Caco-2 (cell line): ENCODE measurements around the gene NOL9. TPM values are rescaled to one million over a fixed set of nuclear protein-coding genes. Genes with fewer than 3 reads are reported as not detected.

Experiments
- BruUV-seq: library from RNA; stranded (reverse); fragments of 400-500 nt; replicated peaks from 2 replicates; lab custom pipeline; 2021; lab: Mats Ljungman, UMichigan
- CTCF ChIA-PET: fragments of 300-600 bp; sonication (Branson Sonifier 250); formaldehyde crosslinking; loops from one replicate; lab custom pipeline; 2022; ENCODE audit warnings: antibody characterized with exemption; lab: Charles Lee
- POLR2A ChIA-PET: fragments of 300-600 bp; sonication (Branson Sonifier 250); formaldehyde crosslinking; loops from one replicate; lab custom pipeline; 2022; ENCODE audit warnings: antibody characterized with exemption; lab: Charles Lee
- DNase-seq, 2 experiments: peaks; one replicate each; pipeline versions ENCODE4 v3.0.0 to v3.0.0-alpha.2; 2020 to 2022
- H3K27me3 ChIP-seq: replicated peaks from 2 replicates; pipeline ENCODE4 v1.6.0; 2011; ENCODE audit warnings: low read length; ENCODE audit not compliant: control insufficient read depth, insufficient read depth
- H3K36me3 ChIP-seq: 2 replicates; pipeline ENCODE4 v1.5.1; 2011; ENCODE audit warnings: low read length; ENCODE audit not compliant: control insufficient read depth, insufficient read depth
- H3K4me1 ChIP-seq: fragments of 250-450 bp; sonication (Bioruptor Pico); 2 replicates; pipeline ENCODE4 v1.5.1; 2020; ENCODE audit warnings: mild to moderate bottlenecking
- H3K4me3 ChIP-seq: 2 replicates; pipeline ENCODE4 v1.5.1; 2011; ENCODE audit warnings: low read depth, mild to moderate bottlenecking, control low read depth, low read length
- H3K9me3 ChIP-seq: fragments of 250-450 bp; sonication (Bioruptor Pico); 2 replicates; pipeline ENCODE4 v1.5.1; 2020; ENCODE audit warnings: mild to moderate bottlenecking, moderate library complexity
- H3K27ac Mint-ChIP-seq: one replicate; pipeline ENCODE4 v1.8.0; 2022; ENCODE audit warnings: mixed read lengths; ENCODE audit not compliant: unreplicated experiment
- H3K27me3 Mint-ChIP-seq: one replicate; pipeline ENCODE4 v1.8.0; 2022; ENCODE audit warnings: mixed read lengths; ENCODE audit not compliant: insufficient read depth, unreplicated experiment
- H3K36me3 Mint-ChIP-seq: one replicate; pipeline ENCODE4 v1.8.0; 2022; ENCODE audit warnings: mild to moderate bottlenecking, mixed read lengths; ENCODE audit not compliant: insufficient read depth, unreplicated experiment
- H3K4me1 Mint-ChIP-seq: one replicate; pipeline ENCODE4 v1.8.0; 2022; ENCODE audit warnings: low read depth, mixed read lengths; ENCODE audit not compliant: unreplicated experiment
- H3K4me3 Mint-ChIP-seq: one replicate; pipeline ENCODE4 v1.8.0; 2022; ENCODE audit warnings: mild to moderate bottlenecking, moderate library complexity, mixed read lengths; ENCODE audit not compliant: unreplicated experiment
- H3K9me3 Mint-ChIP-seq: one replicate; pipeline ENCODE4 v1.8.0; 2022; ENCODE audit warnings: mixed read lengths; ENCODE audit not compliant: unreplicated experiment
- CTCF ChIP-seq, 2 experiments: fragments of 200-600 bp in 1 of 2; IDR thresholded peaks; 1 replicate in 1 of 2; 2 replicates in 1 of 2; pipeline versions ENCODE4 v1.5.1 to v1.8.0; 2011 to 2022; ENCODE audit warnings: antibody characterized with exemption in 1 of 2, control low read depth in 1 of 2, inconsistent platforms in 1 of 2, low read depth in 1 of 2, low read length in 1 of 2, mild to moderate bottlenecking in 1 of 2, moderate library complexity in 1 of 2; ENCODE audit not compliant: insufficient read depth in 1 of 2, severe bottlenecking in 1 of 2, unreplicated experiment in 1 of 2
- intact Hi-C: fragments of 100-400 bp; cut with micrococcal nuclease; formaldehyde crosslinking; loops from one replicate; pipeline ENCODE4 v1.10.0; 2022; ENCODE audit not compliant: unreplicated experiment
- total RNA-seq: library from RNA; stranded (reverse); gene quantifications from 2 replicates; pipeline ENCODE4 v1.2.3, GENCODE V29; 2022

NOL9 gene
- total RNA-seq, 1 experiment from 2014 or later, result 33.6 TPM

DNA sequence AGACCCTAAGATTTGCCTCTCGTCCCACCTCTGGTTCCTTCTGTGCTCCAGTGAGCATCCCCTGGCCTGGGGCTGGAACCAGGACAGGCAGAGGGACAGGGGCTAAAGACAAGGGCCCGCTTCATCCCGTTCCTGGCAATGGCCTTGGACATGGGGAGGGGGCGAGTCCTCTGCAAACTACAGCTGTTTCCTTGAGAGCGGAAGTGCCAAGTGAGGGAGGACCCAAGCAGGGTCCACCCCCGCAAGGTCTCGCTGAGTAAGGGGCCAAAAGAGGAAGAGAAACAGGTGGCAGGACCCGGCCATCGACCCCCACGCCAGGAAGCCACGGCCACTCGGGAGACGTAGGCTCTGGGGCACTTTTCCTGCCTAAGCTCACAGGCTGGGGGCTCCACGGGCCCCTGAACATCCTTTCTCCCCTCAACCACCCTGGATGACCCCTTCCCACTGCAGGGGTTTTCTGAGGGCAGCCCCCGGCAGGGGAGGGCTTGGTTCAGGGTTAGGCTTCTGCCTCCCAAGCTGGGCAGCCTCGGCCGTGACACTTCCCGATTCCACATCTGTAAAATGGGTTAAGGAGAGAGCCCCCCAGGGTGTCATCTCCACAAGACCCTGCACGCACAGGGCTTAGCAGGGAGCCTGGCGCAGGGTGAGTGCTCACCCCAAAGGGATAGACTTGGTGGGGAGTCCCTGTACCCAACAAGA is 44.9 kb downstream of the NOL9 start:
- Mint-ChIP-seq H3K27me3 (no peaks in the 10 kb centered on the region), H3K4me1 (no peaks in the 10 kb centered on the region), H3K36me3 (no peaks in the 10 kb centered on the region), H3K9me3 (no peaks in the 10 kb centered on the region), H3K27ac (no peak overlapping the region), H3K4me3 (no peak overlapping the region)
- Histone ChIP-seq H3K4me3 (no peak overlapping the region), H3K9me3 (no peaks in the 10 kb centered on the region), H3K27me3 (no peaks in the 10 kb centered on the region), H3K4me1 (no peaks in the 10 kb centered on the region; the same call in 1 of the 2 replicates), H3K36me3 (no peaks in the 10 kb centered on the region)
- CTCF ChIA-PET, result no interaction called here
- intact Hi-C loops, result no loop called here
- TF ChIP-seq CTCF (IDR thresholded peaks at IDR 0.05; ENCODE audit: insufficient read depth in 1 of 2, low read depth in 1 of 2, low read length in 1 of 2, severe bottlenecking in 1 of 2, unreplicated experiment in 1 of 2), result no peak
- no peak for DNase-seq
- no TSS peak for BruUV-seq
- POLR2A ChIA-PET, result no interaction called here

DNA sequence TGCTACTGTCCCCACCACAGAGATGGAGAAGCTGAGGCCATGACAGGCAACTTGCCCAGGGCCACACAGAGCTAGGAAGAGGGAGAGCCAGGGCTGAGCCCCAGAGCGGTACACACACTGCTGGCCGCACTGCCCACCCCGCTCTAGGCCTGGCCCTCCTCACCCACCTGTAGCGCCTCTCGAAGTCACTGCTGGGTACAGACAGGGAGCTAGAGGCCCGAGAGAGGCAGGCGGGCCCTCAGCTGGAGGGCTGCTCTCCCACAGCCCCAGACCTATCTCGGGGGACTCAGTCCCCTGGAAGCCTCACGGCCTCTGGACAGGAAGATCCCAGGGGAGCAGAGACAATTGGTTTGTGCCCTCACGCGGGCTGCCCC is 45.5 kb downstream of the NOL9 start:
- Mint-ChIP-seq H3K27me3 (no peaks in the 10 kb centered on the region), H3K4me1 (no peaks in the 10 kb centered on the region), H3K36me3 (no peaks in the 10 kb centered on the region), H3K27ac (no peak overlapping the region), H3K4me3 (no peak overlapping the region), H3K9me3 (no peaks in the 10 kb centered on the region)
- H3K36me3 ChIP-seq, result no peaks in the 10 kb centered on the region
- no peaks in the 10 kb centered on the region for H3K9me3 ChIP-seq
- H3K4me1 ChIP-seq, result no peaks in the 10 kb centered on the region; the same call in 1 of the 2 replicates
- no peak for DNase-seq
- POLR2A ChIA-PET, result no interaction called here
- H3K4me3 ChIP-seq, result no peak overlapping the region
- no TSS peak for BruUV-seq
- intact Hi-C loops, result no loop called here
- CTCF ChIA-PET, result no interaction called here
- H3K27me3 ChIP-seq, result no peaks in the 10 kb centered on the region
- TF ChIP-seq CTCF (IDR thresholded peaks at IDR 0.05; ENCODE audit: insufficient read depth in 1 of 2, low read depth in 1 of 2, low read length in 1 of 2, severe bottlenecking in 1 of 2, unreplicated experiment in 1 of 2), result no peak

GRCh38 chr1:6508154-6508815 is 46.0 kb downstream of the NOL9 start:
- intact Hi-C loops, result no loop called here
- ChIA-PET CTCF (no interaction called here), POLR2A (no interaction called here)
- Mint-ChIP-seq H3K27ac (no peak overlapping the region), H3K4me3 (no peak overlapping the region), H3K4me1 (no peaks in the 10 kb centered on the region), H3K36me3 (no peaks in the 10 kb centered on the region), H3K9me3 (no peaks in the 10 kb centered on the region), H3K27me3 (no peaks in the 10 kb centered on the region)
- Histone ChIP-seq H3K27me3 (no peaks in the 10 kb centered on the region), H3K4me1 (no peaks in the 10 kb centered on the region; the same call in 1 of the 2 replicates), H3K9me3 (no peaks in the 10 kb centered on the region), H3K36me3 (no peaks in the 10 kb centered on the region), H3K4me3 (no peak overlapping the region)
- DNase-seq, result no peak
- no peak for TF ChIP-seq CTCF (IDR thresholded peaks at IDR 0.05; ENCODE audit: insufficient read depth in 1 of 2, low read depth in 1 of 2, low read length in 1 of 2, severe bottlenecking in 1 of 2, unreplicated experiment in 1 of 2)
- no TSS peak for BruUV-seq
